ENCODE results near the gene SERPINB8.

The SERPINB8 gene

GRCh38 chr18:64019922-64020756, 50.3 kb downstream of the SERPINB8 start:
- no peak for DNase-seq

GRCh38 chr18:64026350-64026749, 56.5 kb downstream of the SERPINB8 start:
- DNase-seq: no peak

GRCh38 chr18:64027931-64028695, 58.2 kb downstream of the SERPINB8 start:
- no peak for DNase-seq

DNA sequence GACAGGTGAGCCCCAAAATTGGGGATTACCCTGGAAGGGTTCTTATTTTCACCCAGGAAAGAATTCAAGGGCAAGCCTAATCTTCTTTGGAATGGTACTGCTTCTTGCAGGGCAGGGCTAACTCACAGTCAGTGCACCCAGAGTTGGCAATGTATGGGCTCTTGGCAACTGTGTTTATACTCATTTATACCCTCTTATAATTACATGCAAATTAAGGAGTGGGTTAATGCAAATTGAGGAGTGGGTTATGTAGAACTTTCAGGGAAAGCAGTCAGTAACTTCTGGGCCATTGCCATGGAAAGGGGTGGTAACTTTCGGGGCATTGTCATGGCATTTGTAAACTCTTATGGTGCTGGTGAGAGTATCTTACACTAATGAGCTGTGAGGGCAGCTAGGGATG, 59.2 kb downstream of the SERPINB8 start:
- no peak for DNase-seq

GRCh38 chr18:64031411-64031810, 61.5 kb downstream of the SERPINB8 start:
- DNase-seq: no peak

DNA sequence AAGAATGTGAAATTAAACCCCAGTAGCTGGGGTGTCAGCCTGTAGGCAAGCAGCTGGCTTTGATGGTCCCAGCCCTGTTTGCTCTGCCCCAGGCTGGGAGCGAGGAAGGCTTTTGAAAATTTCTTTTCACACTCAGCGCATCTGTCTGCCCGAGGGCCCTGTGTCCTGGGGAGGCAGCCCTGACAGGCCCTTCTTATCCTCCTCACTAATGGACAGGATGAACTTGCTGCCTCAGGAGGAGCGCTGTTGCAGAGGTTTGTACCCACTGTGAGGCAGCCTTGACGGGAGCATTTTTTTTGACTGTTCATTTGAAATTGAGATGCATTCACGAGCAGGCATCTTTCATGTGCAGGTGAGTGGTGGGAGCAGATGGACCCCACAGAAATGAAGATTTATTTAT, 62.4 kb downstream of the SERPINB8 start:
- DNase-seq: no peak

- no peak for DNase-seq
These were observed 68.0 kb downstream of the SERPINB8 start for GRCh38 chr18:64037812-64038414.

All from stimulated activated CD4-positive, alpha-beta T cell treated with anti-CD3 and anti-CD28 coated beads, Interleukin-4, amount 100 ng/mL, for 1 hour (primary cell).